AG09309 (cell line): Measurements from ENCODE around the gene MRGPRG.

Experiments used
- DNase-seq: peaks from one replicate; pipeline ENCODE4 v3.0.0-alpha.2; 2010; ENCODE audit warnings: low read depth
- H3K4me3 ChIP-seq: 2 replicates; pipeline ENCODE4 v1.5.1; 2011; ENCODE audit warnings: mild to moderate bottlenecking, low read depth, low read length, moderate library complexity; ENCODE audit not compliant: control insufficient read depth
- CTCF ChIP-seq: IDR thresholded peaks from 2 replicates; pipeline ENCODE4 v1.5.1; 2011; ENCODE audit warnings: mild to moderate bottlenecking, low read depth, low read length, inconsistent platforms; ENCODE audit not compliant: insufficient read depth, control insufficient read depth; ENCODE audit errors: missing control alignments

Gene MRGPRG

GRCh38 chr11:3213659-3214419, 4.8 kb downstream of the MRGPRG start:
- DNase-seq = no peak
- TF ChIP-seq CTCF = no peak
- H3K4me3 ChIP-seq = no peak overlapping the region

- no peak overlapping the region for H3K4me3 ChIP-seq
- DNase-seq = no peak
- no peak for TF ChIP-seq CTCF
Observed at GRCh38 chr11:3208272-3208671, 10.3 kb downstream of the MRGPRG start.

- no peak overlapping the region for H3K4me3 ChIP-seq
- DNase-seq = no peak
- no peak for TF ChIP-seq CTCF
Observed at GRCh38 chr11:3207526-3208189, 11.0 kb downstream of the MRGPRG start.

- DNase-seq = no peak
- H3K4me3 ChIP-seq = no peak overlapping the region
- no peak for TF ChIP-seq CTCF
Observed at GRCh38 chr11:3206922-3207204, 11.8 kb downstream of the MRGPRG start.

- TF ChIP-seq CTCF = no peak
- no peak overlapping the region for H3K4me3 ChIP-seq
- no peak for DNase-seq
Observed at GRCh38 chr11:3206156-3206921, 12.3 kb downstream of the MRGPRG start.

- TF ChIP-seq CTCF = no peak
- no peak for DNase-seq
- H3K4me3 ChIP-seq = no peak overlapping the region
Observed at GRCh38 chr11:3205261-3206155, 13.1 kb downstream of the MRGPRG start.
